Measurements from ENCODE around the gene GLYATL1B.

DNA sequence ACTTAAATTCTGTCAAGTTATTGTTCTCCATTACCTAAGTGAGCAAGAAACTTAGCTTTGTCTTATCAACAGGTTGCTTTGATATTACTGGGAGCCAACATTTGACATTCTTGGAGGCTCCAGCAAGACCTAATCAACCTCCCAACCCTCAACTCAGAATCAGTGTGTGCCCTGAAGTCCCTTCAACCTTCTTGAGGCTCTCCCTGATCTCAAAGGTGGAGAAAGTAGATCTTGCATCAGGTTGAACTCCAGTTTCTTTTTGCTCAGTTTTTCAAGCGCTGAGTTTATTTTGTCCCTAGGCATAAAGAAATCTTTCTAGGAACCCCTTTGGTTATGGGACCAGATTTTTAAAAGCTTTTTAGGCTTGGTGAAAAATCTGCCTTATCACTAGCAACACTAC, 58.0 kb downstream of the GLYATL1B start:
- TF ChIP-seq POLR2A (IDR thresholded peaks at IDR 0.05; ENCODE audit: low read depth, low read length), result no peak
- no peak for TF ChIP-seq CEBPB (IDR thresholded peaks at IDR 0.05; ENCODE audit: low read depth, low read length)
- no peak for TF ChIP-seq RAD21 (IDR thresholded peaks at IDR 0.05; ENCODE audit: low read length)
- TF ChIP-seq, protein P1, sequence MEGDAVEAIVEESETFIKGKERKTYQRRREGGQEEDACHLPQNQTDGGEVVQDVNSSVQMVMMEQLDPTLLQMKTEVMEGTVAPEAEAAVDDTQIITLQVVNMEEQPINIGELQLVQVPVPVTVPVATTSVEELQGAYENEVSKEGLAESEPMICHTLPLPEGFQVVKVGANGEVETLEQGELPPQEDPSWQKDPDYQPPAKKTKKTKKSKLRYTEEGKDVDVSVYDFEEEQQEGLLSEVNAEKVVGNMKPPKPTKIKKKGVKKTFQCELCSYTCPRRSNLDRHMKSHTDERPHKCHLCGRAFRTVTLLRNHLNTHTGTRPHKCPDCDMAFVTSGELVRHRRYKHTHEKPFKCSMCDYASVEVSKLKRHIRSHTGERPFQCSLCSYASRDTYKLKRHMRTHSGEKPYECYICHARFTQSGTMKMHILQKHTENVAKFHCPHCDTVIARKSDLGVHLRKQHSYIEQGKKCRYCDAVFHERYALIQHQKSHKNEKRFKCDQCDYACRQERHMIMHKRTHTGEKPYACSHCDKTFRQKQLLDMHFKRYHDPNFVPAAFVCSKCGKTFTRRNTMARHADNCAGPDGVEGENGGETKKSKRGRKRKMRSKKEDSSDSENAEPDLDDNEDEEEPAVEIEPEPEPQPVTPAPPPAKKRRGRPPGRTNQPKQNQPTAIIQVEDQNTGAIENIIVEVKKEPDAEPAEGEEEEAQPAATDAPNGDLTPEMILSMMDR (conservative IDR thresholded peaks at IDR 0.05; ENCODE audit: low read depth, low read length), result no peak

All from IMR-90 (cell line).